G401.6 (cell line): ENCODE results near the gene MAPK14.
"Not testable (repeated sequence)": the region's sequence is repeated elsewhere in the genome, so short reads cannot be mapped to it uniquely, and the experiment has no call there.

ENCODE experiments used
- FAIRE-seq: peaks from 2 replicates; lab custom pipeline; 2012; peaks lifted over from hg19 to GRCh38; lab: Jason Lieb, UNC

Gene MAPK14

GRCh38 chr6:36027501-36028087 lies at the start of gene MAPK14:
TSS of gene MAPK14 (plus strand) at chr6:36027808. CDS start at chr6:36028158, 350 bp downstream.
- peak; percentile 98 for FAIRE-seq

DNA sequence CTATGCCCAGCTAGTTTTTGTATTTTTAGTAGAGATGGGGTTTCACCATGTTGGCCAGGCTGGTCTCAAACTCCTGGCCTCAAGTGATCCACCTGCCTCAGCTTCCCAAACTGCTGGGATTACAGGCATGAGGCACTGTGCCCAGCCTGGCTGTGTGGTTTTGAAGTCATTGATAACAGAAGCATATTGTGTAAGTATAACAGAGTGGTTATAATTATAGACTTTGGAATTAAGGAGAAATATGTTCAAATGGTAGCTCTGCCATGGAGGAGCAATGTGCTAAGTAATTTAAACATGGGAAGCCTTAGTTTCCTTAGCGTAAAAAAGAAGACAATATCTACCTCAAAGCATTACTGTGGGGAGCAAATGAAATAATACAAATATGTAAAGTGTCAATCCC lies 47.5 kb upstream of the MAPK14 start:
- not testable (repeated sequence) for FAIRE-seq

DNA sequence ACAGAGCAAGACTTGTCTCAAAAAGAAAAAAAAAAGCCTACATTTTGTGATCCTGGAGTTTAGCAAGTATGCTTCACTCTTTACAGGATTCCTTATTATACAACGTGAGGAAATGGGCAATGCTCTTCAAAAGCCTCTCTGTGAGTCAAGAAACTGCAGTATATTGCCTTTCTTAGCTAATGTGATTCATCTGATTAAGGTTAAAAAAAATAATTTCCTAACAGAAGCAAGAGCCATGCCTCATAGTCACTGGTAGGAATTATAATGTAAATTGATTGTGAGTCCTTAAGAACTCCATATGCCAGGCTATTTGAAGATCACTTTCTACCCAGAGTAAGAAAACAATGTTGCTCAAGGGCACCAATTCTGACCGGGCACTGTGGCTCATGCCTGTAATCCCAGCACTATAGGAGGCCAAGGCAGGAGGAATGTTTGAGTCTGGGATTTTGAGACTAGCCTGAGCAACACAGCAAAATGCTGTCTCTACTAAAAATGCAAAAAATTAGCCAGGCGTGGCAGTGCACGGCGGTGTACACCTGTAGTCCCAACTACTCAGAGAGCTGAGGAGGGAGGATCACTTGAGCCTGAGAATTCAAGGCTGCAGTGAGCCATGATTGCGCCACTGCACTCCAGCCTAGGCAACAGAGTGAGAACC lies 46.5 kb upstream of the MAPK14 start:
- FAIRE-seq, result no peak

- FAIRE-seq, result no peak
Measured at GRCh38 chr6:35984701-35985100, 42.9 kb upstream of the MAPK14 start.

- FAIRE-seq, result not testable (repeated sequence)
Measured at GRCh38 chr6:35988047-35988446, 39.6 kb upstream of the MAPK14 start.

DNA sequence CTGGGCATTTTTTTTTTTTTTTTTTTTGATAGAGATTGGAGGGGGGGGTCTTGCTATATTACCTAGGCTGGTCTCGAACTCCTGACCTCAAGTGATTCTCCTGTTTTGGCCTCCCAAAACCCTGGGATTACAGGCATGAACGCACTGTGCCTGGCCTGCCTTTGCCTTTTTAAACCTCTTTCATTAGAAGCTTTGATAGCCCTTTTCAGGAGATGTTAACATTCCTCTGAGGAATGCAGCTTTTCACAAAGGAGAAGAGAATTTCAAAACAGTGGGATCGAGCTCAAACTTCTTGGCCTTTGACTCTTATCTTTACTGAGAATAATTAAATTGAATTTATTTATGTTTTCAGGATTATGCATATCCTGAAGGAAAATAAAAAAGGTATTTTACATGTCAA lies 34.5 kb upstream of the MAPK14 start:
- no peak for FAIRE-seq

- no peak for FAIRE-seq
Measured at GRCh38 chr6:36000451-36000850, 27.2 kb upstream of the MAPK14 start.

GRCh38 chr6:36015666-36016065 lies 11.9 kb upstream of the MAPK14 start:
- FAIRE-seq, result no peak

DNA sequence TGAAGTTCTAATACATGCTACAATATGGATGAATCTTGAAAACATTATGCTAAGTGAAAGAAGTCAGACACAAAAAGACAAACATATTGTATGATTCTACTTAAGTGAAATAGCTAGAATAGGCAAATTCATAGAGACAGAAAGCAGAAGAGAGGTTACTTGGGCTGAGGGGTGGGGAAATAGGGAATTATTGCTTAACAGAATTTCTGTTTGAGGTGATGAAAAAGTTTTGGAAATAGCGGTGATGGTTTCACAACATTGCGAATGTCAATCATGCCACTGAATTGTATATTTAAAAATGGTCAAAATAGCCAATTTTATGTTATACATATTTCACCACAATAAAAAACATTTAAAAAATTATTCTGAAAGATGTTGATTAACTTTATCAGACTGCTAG lies 9.3 kb upstream of the MAPK14 start:
- FAIRE-seq, result no peak

DNA sequence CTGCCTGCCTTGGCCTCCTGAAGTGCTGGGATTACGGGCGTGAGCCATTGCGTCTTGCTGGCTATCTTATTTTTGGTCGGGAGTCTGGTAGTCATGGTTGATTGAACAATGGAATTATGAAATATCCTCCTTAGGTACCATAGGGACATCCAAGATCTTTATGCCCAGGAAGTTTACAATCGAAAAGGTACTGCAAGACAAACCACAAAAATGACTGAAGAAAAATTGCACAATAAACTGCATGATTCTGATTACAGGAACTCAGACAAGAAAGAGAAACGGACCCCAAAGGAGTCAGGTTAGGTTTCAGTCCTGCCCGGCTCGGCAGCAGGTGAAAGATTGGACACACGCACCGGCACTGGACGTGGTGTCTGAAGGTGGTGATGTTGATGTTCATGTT lies 8.4 kb upstream of the MAPK14 start:
- FAIRE-seq, result no peak

DNA sequence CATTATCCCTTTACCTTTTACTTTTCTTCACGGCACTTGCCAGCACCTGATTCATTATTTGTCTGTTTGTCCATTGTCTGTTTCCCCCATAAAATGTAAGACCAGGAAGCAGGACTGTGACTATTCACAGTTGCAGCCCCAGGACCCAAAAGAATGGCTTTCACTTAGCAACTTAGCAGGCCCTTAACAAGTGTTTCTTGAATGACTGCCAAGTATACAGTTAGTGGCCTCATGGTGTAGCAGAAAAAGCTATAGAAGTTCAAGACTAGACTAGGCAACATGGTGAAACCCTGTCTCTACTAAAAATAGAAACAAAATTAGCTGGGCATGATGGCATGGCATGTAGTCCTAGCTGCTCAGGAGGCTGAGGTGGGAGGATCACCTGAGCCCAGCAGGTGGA lies 7.5 kb upstream of the MAPK14 start:
- FAIRE-seq, result no peak

DNA sequence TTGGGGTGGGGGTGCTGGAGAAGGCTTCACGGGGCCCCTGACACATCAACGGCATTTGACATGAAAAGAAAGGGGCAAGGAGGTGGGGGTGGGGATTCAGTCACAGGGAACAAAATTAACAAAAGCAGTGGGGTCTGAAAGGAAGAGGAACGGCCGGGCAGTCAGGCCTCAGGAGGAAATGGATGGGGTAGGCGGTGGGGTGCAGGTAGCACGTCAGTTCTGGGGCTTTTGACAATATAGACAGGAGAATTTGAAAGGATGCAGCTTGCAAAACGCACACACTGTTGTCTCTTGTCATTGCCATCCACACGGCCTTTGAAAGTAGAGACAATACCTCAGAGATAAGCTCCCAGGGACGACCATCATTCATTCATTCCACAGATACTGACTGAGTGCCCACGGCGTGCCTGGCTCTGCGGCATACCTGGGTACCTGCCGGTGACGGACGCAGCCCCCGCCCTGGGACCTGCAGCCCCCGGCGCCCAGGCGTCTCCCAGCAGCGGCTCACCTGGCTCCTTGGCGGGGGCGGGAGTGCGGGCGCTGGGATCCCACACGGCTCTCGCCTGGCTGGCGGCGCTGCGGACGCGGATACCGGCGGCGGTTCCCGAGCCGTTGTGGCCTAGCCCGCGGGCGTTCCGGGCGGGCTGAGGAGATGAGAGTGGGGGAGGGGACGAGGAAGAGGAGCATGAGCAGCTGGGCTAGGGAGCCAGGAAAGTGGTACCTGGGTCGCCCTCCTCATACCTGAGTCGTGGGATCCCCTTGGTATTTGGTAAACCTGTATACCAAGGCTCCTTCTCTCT lies 3.4 kb upstream of the MAPK14 start, which contains the start of gene SLC26A8:
TSS of gene SLC26A8 (minus strand) at position 646 of the 800 bp plus-strand sequence. CDS start 4,934 bp downstream, outside the sequence.
- FAIRE-seq, result no peak

GRCh38 chr6:36025260-36025931 lies 2.2 kb upstream of the MAPK14 start:
- FAIRE-seq, result no peak

DNA sequence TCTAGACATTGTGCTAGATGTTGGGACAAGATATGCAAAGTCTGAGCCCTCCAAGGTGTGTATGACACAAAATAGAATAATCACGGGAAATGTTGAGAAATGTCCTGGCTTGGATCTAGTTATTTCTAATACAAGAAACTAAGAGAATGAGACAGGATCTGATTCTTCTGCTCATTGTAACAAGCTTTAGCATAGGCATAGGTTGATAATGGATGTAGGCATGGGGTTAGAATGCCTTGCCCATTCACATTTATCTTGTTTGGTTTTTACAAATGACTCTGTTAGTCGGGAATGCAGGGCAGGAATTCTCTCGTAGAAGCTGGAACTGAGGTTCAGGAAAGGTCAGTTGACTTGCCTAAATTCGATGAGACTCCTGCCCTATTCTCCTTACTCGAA lies 1.7 kb upstream of the MAPK14 start:
- FAIRE-seq, result no peak

DNA sequence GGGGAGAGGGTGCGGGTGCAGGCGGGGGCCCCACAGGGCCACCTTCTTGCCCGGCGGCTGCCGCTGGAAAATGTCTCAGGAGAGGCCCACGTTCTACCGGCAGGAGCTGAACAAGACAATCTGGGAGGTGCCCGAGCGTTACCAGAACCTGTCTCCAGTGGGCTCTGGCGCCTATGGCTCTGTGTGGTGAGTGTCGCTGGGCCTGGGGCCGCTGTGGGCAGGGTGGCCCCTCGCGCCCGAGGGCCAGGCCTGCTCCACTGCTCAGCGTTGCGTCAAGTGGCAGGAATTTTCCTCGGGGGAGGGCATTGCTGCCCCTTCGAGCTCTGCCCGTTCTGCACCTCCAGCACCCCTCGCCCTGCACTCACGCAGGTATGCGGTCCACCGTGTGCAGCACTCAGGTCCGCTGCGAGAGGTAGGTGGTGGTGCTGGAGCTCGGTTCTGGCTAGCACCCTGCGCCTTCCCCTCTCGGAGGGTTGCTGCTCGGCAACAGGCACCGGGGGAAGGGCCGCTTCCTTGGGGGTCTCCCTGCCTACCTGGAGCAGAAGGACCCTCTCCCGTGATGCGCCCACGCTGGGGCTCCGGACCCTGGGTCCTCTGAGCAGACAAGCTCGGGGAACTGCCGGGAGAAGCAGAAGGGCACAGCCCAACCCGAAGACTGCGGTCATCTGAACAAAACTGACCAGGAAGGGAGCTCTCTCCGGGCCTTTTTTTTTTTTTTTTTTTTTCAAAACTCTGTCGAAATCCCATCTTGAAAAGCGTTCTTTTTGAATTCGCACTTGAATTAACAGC lies 674 bp downstream of the MAPK14 start:
- no peak for FAIRE-seq

DNA sequence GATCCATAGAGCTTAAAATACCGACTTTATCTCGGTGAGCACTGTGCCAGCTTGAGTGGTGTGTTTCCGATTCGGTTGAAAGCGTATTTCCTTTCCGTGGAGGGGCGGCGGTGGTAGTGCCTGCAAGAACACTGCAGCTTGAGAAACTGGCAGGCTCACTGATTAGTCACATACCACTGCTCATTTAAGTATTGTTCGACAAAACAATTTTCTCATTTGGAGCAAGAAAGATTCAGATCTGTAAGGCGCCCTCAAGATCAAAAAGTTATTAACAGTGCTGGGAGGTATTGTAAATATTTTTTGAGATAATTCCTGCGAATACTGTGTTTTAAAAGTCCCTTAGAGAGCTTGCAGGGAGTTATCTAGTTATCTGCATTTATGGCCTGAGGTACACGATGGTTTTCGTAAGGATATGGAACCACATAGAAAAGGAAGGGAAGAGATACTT lies 1.3 kb downstream of the MAPK14 start:
- no peak for FAIRE-seq

DNA sequence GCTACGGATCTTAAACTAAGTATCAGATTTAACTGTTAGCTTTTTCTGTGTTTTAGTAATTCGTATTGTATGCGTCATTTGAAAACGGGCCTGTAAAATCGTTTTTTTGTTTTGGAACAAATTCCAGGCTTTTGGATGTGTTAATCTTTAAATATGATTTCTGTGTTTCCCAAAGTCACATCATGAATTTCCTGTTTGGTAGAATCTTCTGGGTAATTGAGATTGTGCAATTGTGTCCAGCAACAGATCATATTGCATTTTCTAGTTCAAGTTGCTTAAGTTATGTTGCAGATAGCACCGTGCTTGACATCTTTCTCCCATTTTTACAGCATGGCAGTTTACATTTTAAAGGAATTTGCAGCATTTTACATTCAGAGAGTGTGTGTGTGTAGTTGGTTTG lies 1.9 kb downstream of the MAPK14 start:
- no peak for FAIRE-seq

DNA sequence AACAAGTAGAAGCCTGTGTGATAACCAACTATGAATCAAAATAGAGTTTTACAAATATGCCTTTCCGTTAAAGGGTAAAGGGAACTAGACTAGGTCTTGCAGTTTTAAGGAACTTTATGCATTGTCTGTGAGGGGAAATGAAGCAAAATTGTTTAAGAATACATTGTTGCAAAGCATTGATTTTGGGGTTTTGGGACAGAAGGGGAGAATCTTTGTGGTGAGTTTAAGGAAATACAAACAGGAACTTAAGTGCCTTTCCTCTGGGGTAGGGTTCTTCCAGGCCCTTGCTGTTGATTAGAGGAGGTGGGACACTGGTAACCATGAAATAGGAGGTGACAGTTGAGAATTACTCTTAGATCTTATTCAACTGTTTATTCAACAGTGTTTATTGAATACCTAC lies 4.7 kb downstream of the MAPK14 start:
- no peak for FAIRE-seq

DNA sequence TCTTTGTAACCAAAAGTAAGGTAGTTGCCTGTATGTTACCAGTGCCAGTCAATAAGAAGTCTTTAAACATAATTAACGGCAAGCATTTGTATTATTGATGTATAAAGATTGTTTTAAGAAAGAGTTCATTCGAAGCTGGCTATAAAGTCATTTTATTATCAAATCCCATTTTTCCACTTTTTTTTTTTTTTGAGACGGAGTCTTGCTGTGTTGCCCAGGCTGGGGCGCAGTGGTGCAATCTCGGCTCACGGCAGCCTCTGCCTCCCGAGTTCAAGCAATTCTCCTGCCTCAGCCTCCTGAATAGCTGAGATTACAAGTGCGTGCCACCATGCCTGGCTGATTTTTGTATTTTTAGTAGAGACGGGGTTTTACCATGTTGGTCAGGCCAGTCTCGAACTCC lies 5.5 kb downstream of the MAPK14 start:
- not testable (repeated sequence) for FAIRE-seq

GRCh38 chr6:36033935-36034334 lies 6.3 kb downstream of the MAPK14 start:
- FAIRE-seq, result no peak

GRCh38 chr6:36034441-36034840 lies 6.8 kb downstream of the MAPK14 start:
- no peak for FAIRE-seq

- no peak for FAIRE-seq
Measured at GRCh38 chr6:36035225-36035624, 7.6 kb downstream of the MAPK14 start.
